ENCODE results near the gene ACSS3.
"Not testable (repeated sequence)": the region's sequence is repeated elsewhere in the genome, so short reads cannot be mapped to it uniquely, and the experiment has no call there.

The ACSS3 gene

GRCh38 chr12:81167694-81168093, 89.8 kb downstream of the ACSS3 start:
- no peak for DNase-seq (ENCODE audit: low read depth in 2 of 2)

GRCh38 chr12:81168445-81168844, 90.6 kb downstream of the ACSS3 start:
- DNase-seq (ENCODE audit: low read depth in 2 of 2), result no peak

GRCh38 chr12:81170072-81170471, 92.2 kb downstream of the ACSS3 start:
- no peak for DNase-seq (ENCODE audit: low read depth in 2 of 2)

- no peak for DNase-seq (ENCODE audit: low read depth in 2 of 2)
These were observed 95.0 kb downstream of the ACSS3 start for GRCh38 chr12:81172851-81173250.

GRCh38 chr12:81174664-81175063, 96.8 kb downstream of the ACSS3 start:
- DNase-seq (ENCODE audit: low read depth in 2 of 2), result no peak

DNA sequence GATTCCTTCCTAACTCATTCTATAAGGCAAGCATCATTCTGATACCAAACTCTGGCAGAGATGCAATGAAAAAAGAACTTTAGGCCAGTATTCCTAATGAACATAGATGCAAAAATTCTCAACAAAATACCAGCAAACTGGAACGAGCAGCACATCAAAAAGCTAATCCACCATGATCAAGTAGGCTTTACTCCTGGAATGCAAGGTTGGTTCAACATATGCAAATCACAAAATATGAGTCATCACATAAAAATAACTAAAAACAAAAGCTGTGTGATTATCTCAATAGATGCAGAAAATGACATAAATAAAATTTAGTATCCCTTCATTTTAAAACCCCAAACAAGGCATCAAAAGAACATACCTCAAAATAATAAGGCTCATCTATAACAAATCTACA, 98.9 kb downstream of the ACSS3 start:
- no peak for DNase-seq (ENCODE audit: low read depth in 2 of 2)

DNA sequence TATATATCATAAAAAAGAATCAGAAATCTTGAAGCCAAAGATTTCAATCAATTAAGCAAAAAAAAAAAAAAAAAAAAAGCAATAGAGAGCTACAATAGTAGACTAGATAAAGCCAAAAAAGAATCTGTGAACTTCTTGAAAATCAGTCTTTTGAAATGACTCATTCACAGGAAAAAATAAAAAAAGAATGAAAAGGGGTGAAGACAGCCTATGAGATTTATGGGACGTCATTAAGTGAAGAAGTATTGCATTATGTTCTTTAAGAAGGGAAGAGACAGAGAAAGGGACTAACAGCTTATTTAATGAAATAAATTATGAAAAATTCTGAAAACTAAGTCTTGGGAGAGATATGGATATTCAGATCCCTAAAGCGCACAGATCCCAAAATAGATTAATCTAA, 103.8 kb downstream of the ACSS3 start:
- no peak for DNase-seq (ENCODE audit: low read depth in 2 of 2)

DNA sequence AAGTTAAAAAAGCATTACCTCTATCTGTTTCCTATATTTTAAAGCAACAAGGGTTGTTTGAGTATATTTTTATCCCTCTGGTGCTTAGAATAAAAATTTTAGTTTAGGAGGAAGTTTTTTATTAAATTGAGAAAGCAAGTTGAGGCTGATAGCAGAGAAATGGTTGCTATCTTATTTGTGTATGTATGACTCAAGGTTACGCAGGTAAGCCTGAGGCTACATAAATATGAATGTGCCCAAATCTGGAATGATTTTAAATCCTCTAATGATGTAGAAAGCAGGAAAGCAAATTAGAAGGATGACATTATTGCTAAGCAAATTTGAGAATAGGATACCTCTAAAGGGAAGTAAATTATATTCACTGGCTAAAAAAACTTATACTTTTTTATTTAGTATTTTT, 109.8 kb downstream of the ACSS3 start:
- no peak for DNase-seq (ENCODE audit: low read depth in 2 of 2)

DNA sequence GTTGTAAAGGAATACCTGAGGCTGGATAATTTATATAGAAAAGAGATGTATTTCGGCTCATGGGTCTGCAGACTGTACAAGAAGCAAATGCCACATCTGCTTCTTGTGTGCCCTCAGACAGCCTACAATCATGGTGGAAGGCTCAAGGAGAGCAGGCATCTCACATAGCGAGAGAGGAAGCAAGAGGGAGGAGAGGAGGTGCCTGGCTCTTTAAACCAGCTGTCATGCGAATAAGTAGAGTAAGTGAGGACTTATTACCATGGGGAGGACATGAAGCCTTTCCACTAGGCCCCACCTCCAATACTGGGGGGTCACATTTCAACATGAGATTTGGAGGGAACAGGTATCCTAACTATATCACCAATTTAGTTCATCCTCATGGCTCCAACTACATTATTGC, 118.7 kb downstream of the ACSS3 start:
- no peak for DNase-seq (ENCODE audit: low read depth in 2 of 2)

DNA sequence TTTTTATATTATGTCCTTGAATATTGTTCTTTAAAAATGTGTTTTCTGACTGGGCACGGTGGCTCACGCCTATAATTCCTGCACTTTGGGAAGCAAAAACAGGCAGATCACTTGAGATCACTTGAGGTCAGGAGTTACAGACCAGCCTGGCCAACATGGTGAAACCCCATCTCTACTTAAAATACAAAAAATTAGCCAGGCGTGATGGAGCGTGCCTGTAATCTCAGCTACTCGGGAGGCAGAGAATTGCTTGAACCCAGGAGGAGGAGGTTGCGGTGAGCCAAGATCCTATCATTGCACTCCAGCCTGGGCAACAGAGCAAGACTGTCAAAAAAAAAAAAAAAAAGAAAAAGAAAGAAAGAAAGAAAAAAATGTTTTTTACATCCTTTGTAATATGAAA, 122.7 kb downstream of the ACSS3 start:
- not testable (repeated sequence) for DNase-seq (ENCODE audit: low read depth in 2 of 2)

- DNase-seq (ENCODE audit: low read depth in 2 of 2), result no peak
These were observed 125.9 kb downstream of the ACSS3 start for GRCh38 chr12:81203671-81204204.

DNA sequence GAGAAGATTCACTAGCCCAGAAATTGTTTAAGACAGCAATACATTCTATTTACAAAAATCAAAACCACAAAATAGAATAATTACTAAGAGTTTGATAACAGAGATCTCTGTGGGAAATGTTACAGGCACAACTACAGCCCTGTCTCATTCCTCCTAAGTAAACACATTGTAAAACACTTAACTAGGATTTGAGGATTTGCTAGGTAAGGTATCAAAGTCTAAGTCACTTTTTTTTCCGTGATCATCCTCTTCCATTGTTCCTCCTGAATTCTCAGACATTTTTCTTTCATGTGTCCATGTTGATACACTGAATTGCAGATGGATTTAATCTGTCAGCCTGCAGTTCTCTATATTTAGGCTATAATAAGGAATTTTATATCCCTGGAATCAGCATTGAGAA, 127.5 kb downstream of the ACSS3 start:
- DNase-seq (ENCODE audit: low read depth in 2 of 2), result no peak

- DNase-seq (ENCODE audit: low read depth in 2 of 2), result no peak
These were observed 128.6 kb downstream of the ACSS3 start for GRCh38 chr12:81206429-81206828.

- DNase-seq (ENCODE audit: low read depth in 2 of 2), result no peak
These were observed 129.3 kb downstream of the ACSS3 start for GRCh38 chr12:81207173-81207572.

DNA sequence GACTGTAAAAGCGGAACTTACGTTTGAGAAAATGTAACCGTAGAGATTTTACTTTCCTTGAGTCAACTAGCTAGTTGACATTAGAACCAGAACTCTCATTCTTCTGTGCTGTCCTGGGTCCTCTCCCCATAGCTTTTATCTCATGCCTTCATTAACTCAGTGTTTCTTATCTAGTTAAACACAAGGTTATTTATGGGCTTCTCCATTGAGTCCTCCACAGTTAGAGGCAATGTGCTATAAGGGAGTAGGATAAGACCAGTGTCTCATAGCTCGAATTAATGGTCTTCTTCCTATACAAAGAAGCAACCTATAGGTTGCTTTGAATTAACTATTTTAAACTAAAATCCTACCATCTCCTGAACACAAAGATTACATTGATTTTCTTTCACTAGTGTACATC, 129.8 kb downstream of the ACSS3 start:
- no peak for DNase-seq (ENCODE audit: low read depth in 2 of 2)

- DNase-seq (ENCODE audit: low read depth in 2 of 2), result no peak
These were observed 130.5 kb downstream of the ACSS3 start for GRCh38 chr12:81208187-81208911.

GRCh38 chr12:81209012-81209411, 131.1 kb downstream of the ACSS3 start:
- DNase-seq (ENCODE audit: low read depth in 2 of 2), result no peak

DNA sequence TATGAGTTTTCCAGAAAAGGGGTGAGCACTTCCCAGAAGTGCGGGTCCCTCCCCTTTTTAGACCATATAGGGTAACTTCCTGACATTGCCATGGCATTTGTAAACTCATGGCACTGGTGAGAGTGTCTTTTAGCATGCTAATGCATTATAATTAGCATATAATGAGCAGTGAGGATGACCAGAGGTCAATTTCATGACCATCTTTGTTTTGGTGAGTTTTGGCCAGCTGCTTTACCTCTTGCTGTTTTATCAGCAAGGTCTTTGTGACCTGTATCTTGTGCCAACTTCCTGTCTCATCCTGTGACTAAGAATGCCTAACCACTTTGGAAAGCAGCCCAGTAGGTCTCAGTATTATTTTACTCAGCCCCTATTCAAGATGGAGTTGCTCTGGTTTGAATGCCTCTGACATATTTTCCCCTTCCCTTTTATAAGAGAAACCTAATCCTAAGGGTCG, 131.9 kb downstream of the ACSS3 start:
- not testable (repeated sequence) for DNase-seq (ENCODE audit: low read depth in 2 of 2)

GRCh38 chr12:81211306-81211705, 133.4 kb downstream of the ACSS3 start:
- DNase-seq (ENCODE audit: low read depth in 2 of 2), result no peak

DNA sequence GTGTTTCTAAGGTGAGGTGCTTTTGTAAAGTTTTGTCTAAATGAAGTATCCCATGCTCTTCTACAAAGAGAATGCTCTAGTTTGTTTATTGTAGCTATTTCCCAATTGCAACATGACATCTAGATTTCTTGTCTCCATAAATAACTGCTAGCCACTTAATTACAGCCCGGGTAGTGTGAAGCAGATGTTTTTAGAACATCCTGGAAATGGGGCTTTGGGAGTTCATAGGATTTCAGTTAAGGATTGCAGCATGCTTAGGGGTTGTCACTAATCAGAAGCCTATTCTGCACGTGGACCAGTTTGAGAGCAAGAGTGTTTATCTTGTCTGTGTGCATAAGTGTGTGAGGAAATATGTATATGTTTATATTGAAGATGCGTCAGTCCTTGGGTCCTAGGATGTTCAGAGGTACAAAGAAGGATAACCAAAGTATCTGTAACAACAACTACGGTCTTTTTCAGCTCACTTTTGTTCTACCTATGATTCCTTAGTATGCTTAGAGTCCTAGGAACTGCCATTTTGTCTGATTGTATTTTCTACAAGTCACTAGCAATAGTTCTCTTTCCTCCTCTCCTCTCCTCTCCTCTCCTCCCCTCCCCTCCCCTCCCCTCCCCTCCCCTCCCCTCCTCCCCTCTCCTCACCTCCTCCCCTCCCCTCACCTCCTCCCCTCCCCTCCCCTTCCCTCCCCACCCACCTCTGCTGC, 135.3 kb downstream of the ACSS3 start:
- no peak for DNase-seq (ENCODE audit: low read depth in 2 of 2)

DNA sequence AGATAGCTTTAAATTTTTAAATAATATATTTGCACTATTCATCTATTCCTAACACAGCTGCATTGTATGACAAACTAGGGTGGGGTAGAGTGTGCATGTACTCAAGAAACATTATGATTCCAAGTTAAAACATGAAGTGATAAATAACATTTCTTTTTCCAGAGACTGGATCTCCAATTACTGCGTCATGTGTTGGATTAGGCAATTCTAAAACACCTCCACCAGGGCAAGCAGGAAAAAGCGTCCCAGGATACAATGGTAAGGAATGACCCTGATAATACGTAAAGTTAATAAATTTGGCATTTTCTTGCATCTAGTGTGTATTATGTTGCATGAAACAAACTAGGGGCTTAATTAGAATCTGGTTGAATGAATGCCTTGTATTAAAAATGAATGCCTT, 138.9 kb downstream of the ACSS3 start:
- no peak for DNase-seq (ENCODE audit: low read depth in 2 of 2)

GRCh38 chr12:81221681-81222080, 143.8 kb downstream of the ACSS3 start:
- no peak for DNase-seq (ENCODE audit: low read depth in 2 of 2)

Data from stimulated activated CD4-positive, alpha-beta T cell treated with anti-CD3 and anti-CD28 coated beads, Interleukin-12 subunit alpha, Interleukin-12 subunit beta, amount 100 ng/mL, for 24 hours (primary cell).